GM12878 (cell line): ENCODE measurements around the gene PRKG1. TPM values are rescaled to one million over a fixed set of nuclear protein-coding genes. Genes with fewer than 3 reads are reported as not detected.

Experiments used
- ATAC-seq: fragments of 200-7000 bp; cut with Tn5 transposase; 3 replicates; pipeline ENCODE4 v1.9.1; 2020; ENCODE audit warnings: mild to moderate bottlenecking, moderate library complexity
- BruUV-seq: library from RNA; stranded (reverse); fragments of 400-500 nt; replicated peaks from 2 replicates; lab custom pipeline; 2021; lab: Mats Ljungman, UMichigan
- CTCF ChIA-PET: fragments of 300-600 bp; sonication (Branson Sonifier 250); formaldehyde crosslinking; extraction: SDS; loops from one replicate; lab custom pipeline; 2021; ENCODE audit warnings: inconsistent platforms; lab: Yijun Ruan, JAX
- POLR2A ChIA-PET: fragments of 350-600 bp; formaldehyde crosslinking; extraction: SDS; loops from one replicate; lab custom pipeline; 2021; ENCODE audit warnings: inconsistent platforms; lab: Charles Lee
- RAD21 ChIA-PET: fragments of 300-600 bp; sonication (Branson Sonifier 250); formaldehyde crosslinking; loops from one replicate; lab custom pipeline; 2023; ENCODE audit warnings: antibody characterized with exemption; ENCODE audit not compliant: unreplicated experiment; lab: Charles Lee
- SMC1A ChIA-PET: fragments of 300-600 bp; sonication (Branson Sonifier 250); formaldehyde crosslinking; loops from one replicate; lab custom pipeline; 2023; ENCODE audit not compliant: unreplicated experiment, uncharacterized antibody; lab: Charles Lee
- DNase-seq: peaks from one replicate; pipeline ENCODE4 v3.0.0-alpha.2; 2011; ENCODE audit warnings: low read depth, low spot score
- FAIRE-seq: peaks from 3 replicates; lab custom pipeline; 2011; peaks lifted over from hg19 to GRCh38; lab: Jason Lieb, UNC
- H2AFZ ChIP-seq: 2 replicates; pipeline ENCODE4 v1.6.0; 2011; ENCODE audit warnings: low read depth, low read length, control low read depth; ENCODE audit not compliant: control insufficient read depth
- H3K27ac ChIP-seq: 2 replicates; pipeline ENCODE4 v1.5.1; 2011; ENCODE audit warnings: control low read depth; ENCODE audit not compliant: control insufficient read depth, insufficient read depth
- H3K27me3 ChIP-seq, 2 experiments: replicated peaks in 1 of 2; 2 replicates each; pipeline versions ENCODE4 v1.6.0 to v1.6.1; 2011; ENCODE audit warnings: low read length in 1 of 2; ENCODE audit not compliant: control insufficient read depth in 2 of 2, insufficient read depth in 2 of 2
- H3K36me3 ChIP-seq, 2 experiments: 2 replicates each; pipeline ENCODE4 v1.5.1; 2011; ENCODE audit warnings: low read length in 1 of 2; ENCODE audit not compliant: control insufficient read depth in 2 of 2, insufficient read depth in 2 of 2
- H3K4me1 ChIP-seq: 2 replicates; pipeline ENCODE4 v1.6.1; 2011; ENCODE audit warnings: mild to moderate bottlenecking, low read length, moderate library complexity, mixed read lengths; ENCODE audit not compliant: control insufficient read depth, insufficient read depth
- H3K4me2 ChIP-seq: 2 replicates; pipeline ENCODE4 v1.6.0; 2011; ENCODE audit warnings: control low read depth; ENCODE audit not compliant: control insufficient read depth, insufficient read depth
- H3K4me3 ChIP-seq: fragments of 200-600 bp; sonication (generic); 2 replicates; pipeline ENCODE4 v1.5.1; 2016
- H3K79me2 ChIP-seq: 2 replicates; pipeline ENCODE4 v1.6.0; 2011; ENCODE audit warnings: low read length; ENCODE audit not compliant: control insufficient read depth, insufficient read depth
- H3K9ac ChIP-seq: 2 replicates; pipeline ENCODE4 v1.8.0; 2011; ENCODE audit warnings: low read length, control low read depth, mixed read lengths; ENCODE audit not compliant: control insufficient read depth, insufficient read depth
- H3K9me3 ChIP-seq: replicated peaks from 3 replicates; pipeline ENCODE4 v1.5.1; 2011; ENCODE audit warnings: mild to moderate bottlenecking, low read length; ENCODE audit not compliant: control insufficient read depth, insufficient read depth
- H4K20me1 ChIP-seq: 2 replicates; pipeline ENCODE4 v1.6.0; 2011; ENCODE audit not compliant: control insufficient read depth, insufficient read depth
- ASH2L ChIP-seq: fragments of 300-600, 200-600 bp; sonication (generic); IDR thresholded peaks from 2 replicates; pipeline ENCODE4 v1.6.1; 2017; ENCODE audit warnings: low read depth, mild to moderate bottlenecking, borderline replicate concordance
- BACH1 ChIP-seq: fragments of 450-650 bp; IDR thresholded peaks from 2 replicates; pipeline ENCODE4 v1.6.1; 2017; ENCODE audit warnings: mild to moderate bottlenecking, borderline replicate concordance
- BCL3 ChIP-seq: IDR thresholded peaks from 2 replicates; pipeline ENCODE4 v1.6.1; 2011; ENCODE audit warnings: borderline replicate concordance, low read depth, mild to moderate bottlenecking, moderate library complexity, low read length; ENCODE audit not compliant: insufficient read depth, poor library complexity, severe bottlenecking
- CEBPB ChIP-seq, 2 experiments: fragments of 150-350 bp in 1 of 2; IDR thresholded peaks; 2 replicates each; pipeline ENCODE4 v1.6.1; 2012 to 2014; ENCODE audit warnings: low read depth in 2 of 2, low read length in 2 of 2, borderline replicate concordance in 1 of 2, inconsistent platforms in 1 of 2
- FOS ChIP-seq: IDR thresholded peaks from 3 replicates; pipeline ENCODE4 v1.6.1; 2011; ENCODE audit warnings: borderline replicate concordance; ENCODE audit not compliant: insufficient read length; ENCODE audit errors: extremely low read depth
- HCFC1 ChIP-seq: fragments of 150-350 bp; IDR thresholded peaks from 2 replicates; pipeline ENCODE4 v1.6.1; 2014; ENCODE audit warnings: low read length
- NFXL1 ChIP-seq: fragments of 450-650 bp; IDR thresholded peaks from 2 replicates; pipeline ENCODE4 v1.6.1; 2017; ENCODE audit warnings: antibody characterized with exemption, mild to moderate bottlenecking, borderline replicate concordance
- NR2F1 ChIP-seq: fragments of 450-650 bp; conservative IDR thresholded peaks from 2 replicates; pipeline ENCODE4 v1.6.1; 2017; ENCODE audit warnings: mild to moderate bottlenecking
- PAX8 ChIP-seq: fragments of 450-650 bp; IDR thresholded peaks from 2 replicates; pipeline ENCODE4 v1.6.1; 2017; ENCODE audit warnings: mild to moderate bottlenecking, moderate library complexity
- PML ChIP-seq: IDR thresholded peaks from 2 replicates; pipeline ENCODE4 v1.6.1; 2012; ENCODE audit warnings: low read length, inconsistent platforms
- POLR2A ChIP-seq: IDR thresholded peaks from 2 replicates; pipeline ENCODE4 v1.6.1; 2011; ENCODE audit warnings: low read depth, mild to moderate bottlenecking, low read length
- POLR2AphosphoS2 ChIP-seq: IDR thresholded peaks from 2 replicates; pipeline ENCODE4 v1.6.1; 2011; ENCODE audit warnings: low read depth, mild to moderate bottlenecking, low read length, improper control_type of control experiment, moderate library complexity
- SMAD1 ChIP-seq: fragments of 450-650 bp; IDR thresholded peaks from 2 replicates; pipeline ENCODE4 v1.6.1; 2018; ENCODE audit warnings: mild to moderate bottlenecking, low read depth; ENCODE audit not compliant: partially characterized antibody
- SMAD5 ChIP-seq: IDR thresholded peaks from 2 replicates; pipeline ENCODE4 v1.6.1; 2016; ENCODE audit warnings: antibody characterized with exemption, low read depth
- SREBF1 ChIP-seq: IDR thresholded peaks from 2 replicates; pipeline ENCODE4 v1.6.1; 2012; ENCODE audit warnings: mild to moderate bottlenecking, low read length
- YBX1 ChIP-seq: fragments of 450-650 bp; IDR thresholded peaks from 2 replicates; pipeline ENCODE4 v1.6.1; 2016; ENCODE audit warnings: antibody characterized with exemption
- WGBS: methylation state at CpG from one replicate; pipeline ENCODE4 v1.1.6; 2016; ENCODE audit warnings: low lambda C conversion rate; ENCODE audit not compliant: insufficient replicate concordance, insufficient coverage; ENCODE audit errors: missing lambda C conversion rate; 5-methylcytosine and 5-hydroxymethylcytosine counted together
- in situ Hi-C: fragments of 300-500 bp; cut with MboI; formaldehyde crosslinking; loops from 9 replicates; pipeline ENCODE4 v1.14.3; 2018; ENCODE audit warnings: mixed read lengths
- intact Hi-C: fragments of 100-400 bp; cut with micrococcal nuclease; formaldehyde crosslinking; loops from one replicate; pipeline ENCODE4 v1.14.2; 2022; ENCODE audit not compliant: unreplicated experiment
- polyA plus RNA-seq, 11 experiments: library from polyadenylated mRNA; depleted of rRNA in 4 of 11; unstranded in 6 of 11; stranded (reverse) in 5 of 11; fragments of >200 nt; fragmentation: Nextera tagmentation in 4 of 11; fragmentation: Illumina TruSeq in 1 of 11; extraction: Ambion mirVana in 4 of 11; extraction: Trizol in 1 of 11; gene quantifications; 1 replicate in 1 of 11; 2 replicates in 10 of 11; pipeline versions ENCODE4 v1.2.1 to v1.2.3, GENCODE V29; 2011 to 2016; ENCODE audit warnings: inconsistent platforms in 2 of 11, missing spikeins in 2 of 11, low read depth in 1 of 11
- total RNA-seq, 4 experiments: library from RNA; depleted of rRNA in 3 of 4; stranded (reverse); fragments of >200 nt in 3 of 4; fragmentation: Illumina TruSeq in 1 of 4; extraction: Trizol in 1 of 4; gene quantifications; 2 replicates each; pipeline versions ENCODE4 v1.2.1 to v1.2.3, GENCODE V29; 2013 to 2021

The PRKG1 gene
- total and polyA plus RNA-seq, 10 of the 15 experiments (the other 5 are each of a cell fraction or from before 2014, with no cell fraction given): 0.04 to 0.05 TPM; not detected in 8

DNA sequence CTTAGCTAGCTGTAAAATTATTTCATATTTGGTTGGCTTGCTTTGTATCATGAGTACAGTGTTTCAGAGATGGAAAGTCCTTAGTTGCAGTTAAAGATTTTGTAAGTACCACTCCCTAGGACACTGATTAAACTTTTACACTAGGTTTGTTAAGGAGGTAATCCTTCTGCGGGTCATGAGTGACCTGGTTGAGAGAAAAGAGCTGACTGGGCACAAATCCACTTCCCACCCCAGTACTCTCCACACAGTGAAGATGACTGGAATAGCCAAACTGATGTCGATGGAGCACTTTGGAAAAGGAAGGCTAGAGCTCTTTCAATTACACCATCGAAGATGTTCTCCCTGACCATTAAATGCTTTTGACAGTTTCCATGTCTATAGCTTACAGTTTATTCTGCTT lies 433.2 kb downstream of the PRKG1 start:
- Histone ChIP-seq H3K27me3 (no peaks in the 10 kb centered on the region), H3K9ac (no peak overlapping the region), H3K27ac (no peak overlapping the region), H2AFZ (no peak overlapping the region), H3K4me2 (no peak overlapping the region), H3K36me3 (no peaks in the 10 kb centered on the region), H3K4me3 (no peak overlapping the region), H3K9me3 (no peaks in the 10 kb centered on the region), H4K20me1 (no peaks in the 10 kb centered on the region), H3K79me2 (no peaks in the 10 kb centered on the region), H3K4me1 (no peaks in the 10 kb centered on the region)
- TF ChIP-seq YBX1 (no peak), FOS (no peak), CEBPB (IDR thresholded peaks at IDR 0.05; ENCODE audit: borderline replicate concordance in 1 of 2, low read depth in 2 of 2, low read length in 2 of 2) (no peak), ASH2L (no peak)
- in situ Hi-C loops (no loop called here), intact Hi-C loops (no loop called here)
- RAD21 ChIA-PET: interaction anchor here (1.4 kb wide), 1 partner anchor 9 kb away, joined by 3 read pairs; no protein-coding TSS in a partner anchor
- CTCF ChIA-PET: interaction anchor here (0.9 to 1.2 kb wide), 2 partner anchors 9 to 16 kb away, joined by 3 read pairs; no protein-coding TSS in a partner anchor
- POLR2A ChIA-PET: interaction anchor here (0.5 kb wide), 1 partner anchor 1062 kb away, joined by 6 read pairs; no protein-coding TSS in a partner anchor
- 35% methylated on average over 3 of the region's 3 CpGs for WGBS
- no peak for FAIRE-seq
- DNase-seq: no peak
- SMC1A ChIA-PET: no interaction called here
- ATAC-seq: no peak
- no TSS peak for BruUV-seq

GRCh38 chr10:51508156-51508555 lies 433.9 kb downstream of the PRKG1 start:
- 17% methylated on average over 2 of the region's 2 CpGs for WGBS
- no peaks in the 10 kb centered on the region for H3K4me1 ChIP-seq
- in situ Hi-C loops (no loop called here), intact Hi-C loops (no loop called here)
- no peaks in the 10 kb centered on the region for H3K27me3 ChIP-seq
- SMC1A ChIA-PET: interaction anchor here (1.0 to 1.1 kb wide), 2 partner anchors 13 to 19 kb away, joined by 3 to 4 read pairs; no protein-coding TSS in a partner anchor
- no peak overlapping the region for H3K9ac ChIP-seq
- no peak; the same call in 2 of the 3 replicates for ATAC-seq
- H3K4me3 ChIP-seq: no peak overlapping the region
- H2AFZ ChIP-seq: no peak overlapping the region
- RAD21 ChIA-PET: interaction anchor here (1.4 kb wide), 1 partner anchor 10 kb away, joined by 3 read pairs; no protein-coding TSS in a partner anchor
- no peak overlapping the region for H3K27ac ChIP-seq
- no peaks in the 10 kb centered on the region for H3K79me2 ChIP-seq
- BruUV-seq: no TSS peak
- no peaks in the 10 kb centered on the region for H3K36me3 ChIP-seq
- no peak overlapping the region for H3K4me2 ChIP-seq
- no peak for DNase-seq
- no peaks in the 10 kb centered on the region for H3K9me3 ChIP-seq
- POLR2A ChIA-PET: no interaction called here
- CTCF ChIA-PET: interaction anchor here (0.9 to 1.2 kb wide), 2 partner anchors 8 to 16 kb away, joined by 3 read pairs; no protein-coding TSS in a partner anchor
- FAIRE-seq: no peak
- no peaks in the 10 kb centered on the region for H4K20me1 ChIP-seq
- TF ChIP-seq PAX8: no peak
- TF ChIP-seq HCFC1: no peak
- TF ChIP-seq BACH1: no peak
- no peak for TF ChIP-seq NR2F1
- no peak for TF ChIP-seq POLR2AphosphoS2
- no peak for TF ChIP-seq POLR2A
- TF ChIP-seq NFXL1: no peak
- no peak for TF ChIP-seq SREBF1
- TF ChIP-seq BCL3: no peak
- TF ChIP-seq SMAD5: no peak
- TF ChIP-seq PML: no peak
- TF ChIP-seq SMAD1: no peak
